ENCODE results near the gene PTTG1. TPM values are rescaled to one million over a fixed set of nuclear protein-coding genes. Genes with fewer than 3 reads are reported as not detected.

PTTG1 gene
- total RNA-seq, 1 experiment from 2014 or later, result 183 TPM

DNA sequence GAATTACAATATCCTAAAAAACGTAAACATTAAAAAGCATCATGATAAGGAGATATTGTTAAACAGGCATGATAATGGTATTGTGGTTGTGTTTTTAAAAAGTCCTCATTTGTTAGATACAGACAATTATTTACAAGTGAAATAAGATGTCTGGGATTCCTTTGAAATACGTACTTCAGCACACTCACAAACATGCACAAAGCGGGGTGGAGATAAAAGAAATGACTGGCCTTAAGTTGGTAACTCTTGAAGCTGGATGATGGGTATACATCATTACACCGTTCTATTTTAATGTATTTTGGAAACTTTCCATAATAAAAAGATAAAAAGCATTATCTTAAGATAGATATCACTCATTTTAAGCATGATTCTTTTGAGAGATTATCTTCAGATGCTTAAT lies 22.8 kb upstream of the PTTG1 start:
- ChIA-PET RAD21 (ENCODE audit: low non-redundant PET in 1 of 2, low total read pairs in 2 of 2, uncharacterized antibody in 2 of 2, unreplicated experiment in 2 of 2) (no interaction called here), POLR2A (no interaction called here), CTCF (no interaction called here)
- peak overlapping the region; percentile 79 for H3K9ac ChIP-seq (ENCODE audit: low read length)
- H4K20me1 ChIP-seq (ENCODE audit: insufficient read depth), result no peaks in the 10 kb centered on the region
- DNase-seq (ENCODE audit: low read depth, low spot score) (no peak), ATAC-seq (no peak)
- no peaks in the 10 kb centered on the region for H3K27me3 ChIP-seq (ENCODE audit: insufficient read depth, low read length)
- peaks cover 4 to 5% of the 10 kb centered on the region in 2 experiments; a peak in 1 of 4 replicates for H3K36me3 ChIP-seq (ENCODE audit: control insufficient read depth in 1 of 2, insufficient read depth in 2 of 2, low read length in 2 of 2)
- TF ChIP-seq ZNF274 (IDR thresholded peaks at IDR 0.05; ENCODE audit: low read depth, low read length), result no peak
- no peak overlapping the region for H3K27ac ChIP-seq (ENCODE audit: low read depth, low read length)
- H3K4me1 ChIP-seq (ENCODE audit: control insufficient read depth in 1 of 2, insufficient read depth in 2 of 2, low read length in 2 of 2), result peaks cover 0 to 14% of the 10 kb centered on the region in 2 experiments; a peak in 2 of 4 replicates
- H2AFZ ChIP-seq (ENCODE audit: low read depth, low read length, poor library complexity, severe bottlenecking), result no peak overlapping the region
- BruUV-seq (replicated peaks), result no TSS peak
- intact Hi-C loops (cut with micrococcal nuclease), result no loop called here
- peak overlapping the region; percentile 69 to 83 for H3K4me3 ChIP-seq (replicated peaks in 1 of 2; ENCODE audit: low read depth in 1 of 2, low read length in 2 of 2)
- H3K9me3 ChIP-seq (ENCODE audit: control insufficient read depth in 1 of 2, insufficient read depth in 1 of 2, low read depth in 1 of 2, low read length in 2 of 2), result no peaks in the 10 kb centered on the region
- peaks cover 19% of the 10 kb centered on the region for H3K79me2 ChIP-seq (ENCODE audit: insufficient read depth, low read length)
- H3K9me2 ChIP-seq (ENCODE audit: insufficient read depth), result no peaks in the 10 kb centered on the region
- peak overlapping the region; percentile 83 for H3K4me2 ChIP-seq (ENCODE audit: low read length)

DNA sequence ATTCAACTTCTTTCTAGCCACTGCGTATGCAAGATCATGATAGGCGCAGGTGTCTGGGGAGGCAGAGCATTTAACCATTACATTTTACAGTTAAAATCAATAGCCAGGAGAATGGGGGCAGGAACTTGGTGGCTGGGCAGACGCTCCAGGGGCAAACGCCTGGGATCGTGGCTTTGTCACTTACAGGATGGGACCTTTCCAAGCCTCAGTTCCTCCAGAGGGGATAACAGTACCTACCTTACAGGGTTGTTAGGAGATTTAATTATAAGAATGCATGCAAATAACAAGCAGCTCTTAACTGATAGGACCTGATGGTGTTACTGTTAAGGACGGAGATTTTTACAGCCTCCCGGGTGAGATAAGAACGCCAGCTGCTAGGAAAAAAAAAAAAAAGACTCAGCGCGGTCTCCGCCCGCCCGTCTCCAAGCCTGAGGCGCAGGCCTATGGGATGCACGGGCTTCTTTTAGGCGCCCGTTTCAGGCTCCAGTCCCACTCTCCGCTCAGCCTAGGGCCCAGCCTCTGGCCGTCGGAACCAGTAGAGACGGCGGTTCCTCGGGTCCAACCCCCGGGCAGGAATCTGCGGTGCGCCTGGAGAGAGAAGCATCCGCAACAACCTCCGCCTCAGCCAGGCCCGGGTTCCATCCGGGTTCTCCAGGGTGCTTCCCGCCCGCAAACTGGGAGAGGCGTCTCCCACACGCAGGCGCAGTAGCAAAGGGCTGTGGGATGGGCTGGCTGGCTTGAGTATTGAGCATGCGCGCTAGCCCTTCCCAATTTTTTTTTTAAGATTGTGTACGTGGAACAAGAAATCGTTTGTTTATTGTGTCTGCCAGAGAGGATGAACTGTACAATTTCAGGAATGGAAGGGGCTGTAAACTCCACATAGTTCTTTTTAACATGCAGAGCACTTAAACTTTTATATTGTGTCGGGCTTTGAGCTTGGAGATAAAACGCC lies 22.0 kb upstream of the PTTG1 start, which contains the start of gene FAM200C:
Gene FAM200C (minus strand): TSS at position 653 of the 952 bp plus-strand sequence. CDS start 4,564 bp downstream, outside the sequence.
- H3K9me2 ChIP-seq (ENCODE audit: insufficient read depth), result no peaks in the 10 kb centered on the region
- H3K36me3 ChIP-seq (ENCODE audit: control insufficient read depth in 1 of 2, insufficient read depth in 2 of 2, low read length in 2 of 2), result peaks cover 4 to 14% of the 10 kb centered on the region in 2 experiments; a peak in 2 of 4 replicates
- ChIA-PET POLR2A (interaction anchor here (1.2 to 1.5 kb wide), 2 partner anchors 11 to 22 kb away, joined by 4 read pairs; partner anchors contain the start of gene PTTG1), CTCF (interaction anchor here (1.7 to 2.8 kb wide), 2 partner anchors 10 to 378 kb away, joined by 6 to 21 read pairs; no protein-coding TSS in a partner anchor), RAD21 (ENCODE audit: low non-redundant PET in 1 of 2, low total read pairs in 2 of 2, uncharacterized antibody in 2 of 2, unreplicated experiment in 2 of 2) (no interaction called here)
- H3K4me1 ChIP-seq (ENCODE audit: control insufficient read depth in 1 of 2, insufficient read depth in 2 of 2, low read length in 2 of 2), result peaks cover 0 to 14% of the 10 kb centered on the region in 2 experiments; a peak in 2 of 4 replicates
- H3K9ac ChIP-seq (ENCODE audit: low read length), result peak within 1 kb of the TSS; percentile 79
- intact Hi-C loops (cut with micrococcal nuclease), result no loop called here
- peak within 1 kb of the TSS; percentile 62 for H3K27ac ChIP-seq (ENCODE audit: low read depth, low read length)
- peak; percentile 92 for ATAC-seq
- BruUV-seq (replicated peaks), result TSS peak; percentile 69
- TF ChIP-seq POLR2A (IDR thresholded peaks at IDR 0.05; ENCODE audit: borderline replicate concordance, extremely low read depth, insufficient read depth, insufficient read length) (peak; percentile 94), POLR2AphosphoS5 (IDR thresholded peaks at IDR 0.05; ENCODE audit: low read depth, low read length) (peak; percentile 97), ZFX (IDR thresholded peaks at IDR 0.05) (peak; percentile 98), SP1 (IDR thresholded peaks at IDR 0.05; ENCODE audit: low read depth) (no peak; the same call in 1 of the 2 replicates), SIN3A (IDR thresholded peaks at IDR 0.05; ENCODE audit: low read depth) (peak; percentile 67; the same call in 1 of the 2 replicates), YY1 (IDR thresholded peaks at IDR 0.05; ENCODE audit: extremely low read depth, insufficient replicate concordance, low read depth, low read length) (no peak)
- TF ChIP-seq, protein P1, sequence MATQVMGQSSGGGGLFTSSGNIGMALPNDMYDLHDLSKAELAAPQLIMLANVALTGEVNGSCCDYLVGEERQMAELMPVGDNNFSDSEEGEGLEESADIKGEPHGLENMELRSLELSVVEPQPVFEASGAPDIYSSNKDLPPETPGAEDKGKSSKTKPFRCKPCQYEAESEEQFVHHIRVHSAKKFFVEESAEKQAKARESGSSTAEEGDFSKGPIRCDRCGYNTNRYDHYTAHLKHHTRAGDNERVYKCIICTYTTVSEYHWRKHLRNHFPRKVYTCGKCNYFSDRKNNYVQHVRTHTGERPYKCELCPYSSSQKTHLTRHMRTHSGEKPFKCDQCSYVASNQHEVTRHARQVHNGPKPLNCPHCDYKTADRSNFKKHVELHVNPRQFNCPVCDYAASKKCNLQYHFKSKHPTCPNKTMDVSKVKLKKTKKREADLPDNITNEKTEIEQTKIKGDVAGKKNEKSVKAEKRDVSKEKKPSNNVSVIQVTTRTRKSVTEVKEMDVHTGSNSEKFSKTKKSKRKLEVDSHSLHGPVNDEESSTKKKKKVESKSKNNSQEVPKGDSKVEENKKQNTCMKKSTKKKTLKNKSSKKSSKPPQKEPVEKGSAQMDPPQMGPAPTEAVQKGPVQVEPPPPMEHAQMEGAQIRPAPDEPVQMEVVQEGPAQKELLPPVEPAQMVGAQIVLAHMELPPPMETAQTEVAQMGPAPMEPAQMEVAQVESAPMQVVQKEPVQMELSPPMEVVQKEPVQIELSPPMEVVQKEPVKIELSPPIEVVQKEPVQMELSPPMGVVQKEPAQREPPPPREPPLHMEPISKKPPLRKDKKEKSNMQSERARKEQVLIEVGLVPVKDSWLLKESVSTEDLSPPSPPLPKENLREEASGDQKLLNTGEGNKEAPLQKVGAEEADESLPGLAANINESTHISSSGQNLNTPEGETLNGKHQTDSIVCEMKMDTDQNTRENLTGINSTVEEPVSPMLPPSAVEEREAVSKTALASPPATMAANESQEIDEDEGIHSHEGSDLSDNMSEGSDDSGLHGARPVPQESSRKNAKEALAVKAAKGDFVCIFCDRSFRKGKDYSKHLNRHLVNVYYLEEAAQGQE (IDR thresholded peaks at IDR 0.05; ENCODE audit: low read depth), result no peak
- H3K9me3 ChIP-seq (ENCODE audit: control insufficient read depth in 1 of 2, insufficient read depth in 1 of 2, low read depth in 1 of 2, low read length in 2 of 2), result no peaks in the 10 kb centered on the region
- peak within 1 kb of the TSS; percentile 56 for H2AFZ ChIP-seq (ENCODE audit: low read depth, low read length, poor library complexity, severe bottlenecking)
- peak; percentile 86 for DNase-seq (ENCODE audit: low read depth, low spot score)
- H3K27me3 ChIP-seq (ENCODE audit: insufficient read depth, low read length), result no peaks in the 10 kb centered on the region
- peak within 1 kb of the TSS; percentile 83 for H3K4me2 ChIP-seq (ENCODE audit: low read length)
- H4K20me1 ChIP-seq (ENCODE audit: insufficient read depth), result no peaks in the 10 kb centered on the region
- peaks cover 19% of the 10 kb centered on the region for H3K79me2 ChIP-seq (ENCODE audit: insufficient read depth, low read length)
- H3K4me3 ChIP-seq (replicated peaks in 1 of 2; ENCODE audit: low read depth in 1 of 2, low read length in 2 of 2), result peak within 1 kb of the TSS; percentile 69 to 83
